HL-60 (cell line): ENCODE results near the gene LRMDA.

ENCODE experiments used
- DNase-seq, 2 experiments: peaks; one replicate each; pipeline ENCODE4 v3.0.0-alpha.2; 2010 to 2020; ENCODE audit warnings: low read depth in 1 of 2, low spot score in 1 of 2
- H3K27ac ChIP-seq: fragments of 250-450 bp; sonication (Bioruptor Pico); replicated peaks from 2 replicates; pipeline ENCODE4 v1.5.1; 2020; ENCODE audit warnings: mild to moderate bottlenecking, moderate library complexity
- H3K27me3 ChIP-seq: fragments of 250-450 bp; sonication (Bioruptor Pico); 2 replicates; pipeline ENCODE4 v1.5.1; 2021; ENCODE audit warnings: mild to moderate bottlenecking, moderate library complexity; ENCODE audit not compliant: insufficient read depth, poor library complexity, severe bottlenecking
- H3K4me3 ChIP-seq: replicated peaks from 2 replicates; pipeline ENCODE4 v1.5.1; 2011; ENCODE audit warnings: mild to moderate bottlenecking, control low read depth, low read length; ENCODE audit not compliant: insufficient read depth
- CTCF ChIP-seq: IDR thresholded peaks from one replicate; pipeline ENCODE4 v1.5.1; 2011; ENCODE audit warnings: low read length, control low read depth, inconsistent platforms; ENCODE audit not compliant: insufficient read depth
- GABPA ChIP-seq: IDR thresholded peaks from 2 replicates; pipeline ENCODE4 v1.6.1; 2012; ENCODE audit warnings: low read depth
- POLR2AphosphoS5 ChIP-seq: IDR thresholded peaks from 2 replicates; pipeline ENCODE4 v1.6.1; 2012; ENCODE audit warnings: low read depth
- REST ChIP-seq: IDR thresholded peaks from 2 replicates; pipeline ENCODE4 v1.6.1; 2012; ENCODE audit warnings: low read depth; ENCODE audit not compliant: insufficient replicate concordance
- SPI1 ChIP-seq: IDR thresholded peaks from 2 replicates; pipeline ENCODE4 v1.6.1; 2012; ENCODE audit warnings: low read depth, mild to moderate bottlenecking, borderline replicate concordance

LRMDA gene

DNA sequence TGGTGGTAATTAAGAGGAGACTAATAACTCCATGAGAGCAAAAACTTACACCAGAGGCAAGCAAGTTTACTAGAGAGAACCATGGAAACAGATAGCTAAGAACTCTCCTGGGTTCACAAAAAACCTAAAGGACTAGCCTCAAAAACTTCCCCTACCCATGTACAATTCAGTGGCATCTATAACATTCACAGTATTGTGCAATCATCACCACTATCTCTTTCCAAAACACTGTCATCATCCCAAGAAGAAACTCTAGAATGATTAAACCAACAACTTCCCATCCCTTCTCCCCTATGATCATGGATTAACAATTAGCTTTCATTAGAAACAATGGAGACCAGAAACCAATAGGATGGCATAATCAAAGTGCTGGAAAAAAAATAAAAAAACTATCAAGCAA is 1038.3 kb downstream of the LRMDA start:
- Histone ChIP-seq H3K4me3 (no peak overlapping the region), H3K27ac (no peak overlapping the region), H3K27me3 (peaks cover 2% of the 10 kb centered on the region)
- TF ChIP-seq CTCF (no peak), GABPA (no peak), REST (no peak), POLR2AphosphoS5 (no peak), SPI1 (no peak)
- no peak for DNase-seq

DNA sequence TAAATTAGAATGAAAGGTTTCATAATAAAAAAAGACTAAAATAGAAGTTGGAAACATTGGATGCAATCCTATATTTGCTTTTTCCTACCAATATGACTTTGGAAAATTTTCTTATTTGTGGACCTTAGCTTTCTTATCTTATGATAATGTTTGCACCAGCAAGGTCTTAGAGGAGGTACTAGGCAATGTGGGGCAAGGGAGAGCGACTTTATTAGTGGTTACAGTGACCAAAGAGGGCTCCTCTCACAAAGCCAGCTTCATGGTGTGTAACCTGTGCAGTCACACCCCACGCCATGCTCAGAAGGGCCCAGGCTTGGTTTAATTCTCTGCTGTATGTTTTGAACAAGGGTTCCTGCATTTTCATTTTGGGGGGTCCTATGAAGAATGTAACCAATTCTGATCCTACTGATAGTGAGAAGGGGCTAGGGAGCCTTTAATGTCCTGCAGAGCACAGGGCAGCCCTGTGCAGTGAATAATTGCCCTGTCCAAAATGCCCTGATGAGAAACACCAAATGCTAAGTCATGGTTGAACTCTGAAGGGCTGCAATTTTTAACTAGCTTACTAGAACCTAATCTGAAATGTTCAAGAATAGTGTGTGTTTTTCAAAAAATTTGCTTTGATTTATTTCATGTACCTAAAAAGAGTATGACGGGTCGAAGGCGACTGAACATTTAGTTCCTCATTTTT is 1047.8 kb downstream of the LRMDA start:
- DNase-seq = no peak
- Histone ChIP-seq H3K4me3 (no peak overlapping the region), H3K27me3 (no peaks in the 10 kb centered on the region), H3K27ac (no peak overlapping the region)
- no peak for TF ChIP-seq GABPA
- TF ChIP-seq SPI1 = no peak
- no peak for TF ChIP-seq POLR2AphosphoS5
- TF ChIP-seq REST = no peak
- TF ChIP-seq CTCF = no peak

DNA sequence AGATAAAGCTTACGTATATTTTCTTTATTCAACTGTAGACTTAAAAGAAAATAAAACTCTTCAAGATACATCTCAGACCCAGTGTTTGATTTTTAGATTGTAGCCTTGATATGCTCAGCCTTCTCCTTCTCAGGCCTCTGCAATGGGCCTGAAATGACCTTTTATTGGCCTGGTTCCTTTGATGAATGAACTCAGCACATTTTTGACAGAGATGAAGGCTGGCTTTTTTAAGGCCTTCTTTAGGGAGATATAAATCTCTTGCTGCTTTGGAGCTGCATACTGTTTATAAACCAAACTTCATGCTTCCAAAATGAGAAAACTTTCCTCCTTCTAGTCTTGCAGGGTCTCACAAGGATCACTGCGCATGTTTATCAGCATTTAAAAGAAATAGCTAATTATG is 1049.8 kb downstream of the LRMDA start:
- TF ChIP-seq CTCF (no peak), GABPA (no peak), REST (no peak), SPI1 (no peak), POLR2AphosphoS5 (no peak)
- Histone ChIP-seq H3K4me3 (no peak overlapping the region), H3K27ac (no peak overlapping the region), H3K27me3 (no peaks in the 10 kb centered on the region)
- DNase-seq = no peak
